Left ventricle myocardium inferior (tissue), 1 donor: ENCODE results near the gene MS4A4E. TPM values are rescaled to one million over a fixed set of nuclear protein-coding genes. Genes with fewer than 3 reads are reported as not detected.
A peak's percentile ranks its signal among the peaks of the same experiment; 100 is the strongest.

Experiments
- DNase-seq: peaks from one replicate; pipeline ENCODE4 v3.0.0-alpha.2; 2020
- H3K27ac ChIP-seq: fragments of 200-600 bp; replicated peaks from 2 replicates; pipeline ENCODE4 v1.8.0; 2021
- H3K27me3 ChIP-seq: fragments of 200-600 bp; 2 replicates; pipeline ENCODE4 v1.8.0; 2021; ENCODE audit warnings: low read depth
- H3K36me3 ChIP-seq: fragments of 200-600 bp; 2 replicates; pipeline ENCODE4 v1.8.0; 2021
- H3K4me1 ChIP-seq: fragments of 200-600 bp; 2 replicates; pipeline ENCODE4 v1.8.0; 2021
- H3K4me3 ChIP-seq: fragments of 200-600 bp; 2 replicates; pipeline ENCODE4 v1.8.0; 2021; ENCODE audit warnings: mild to moderate bottlenecking, moderate library complexity
- H3K9me3 ChIP-seq: fragments of 200-600 bp; replicated peaks from 2 replicates; pipeline ENCODE4 v1.8.0; 2021
- CTCF ChIP-seq: fragments of 200-600 bp; IDR thresholded peaks from 2 replicates; pipeline ENCODE4 v1.8.0; 2021; ENCODE audit warnings: antibody characterized with exemption, mild to moderate bottlenecking, borderline replicate concordance
- intact Hi-C: fragments of 100-400 bp; cut with micrococcal nuclease; formaldehyde crosslinking; loops from one replicate; pipeline ENCODE4 v1.11.0; 2022
- total RNA-seq: library from RNA; stranded (reverse); fragmentation: NEBNext Ultra II Directional; extraction: Animal tissue kit (Norgen Biotek cat#: 25700); gene quantifications from one replicate; pipeline ENCODE4 v1.2.1, GENCODE V29; 2021
- donor health status: DM: no; HTN: yes; CAD: no; lungs with severe emphysema.

Gene MS4A4E
- total RNA-seq, 1 donor from 2014 or later = 0.93 TPM

DNA sequence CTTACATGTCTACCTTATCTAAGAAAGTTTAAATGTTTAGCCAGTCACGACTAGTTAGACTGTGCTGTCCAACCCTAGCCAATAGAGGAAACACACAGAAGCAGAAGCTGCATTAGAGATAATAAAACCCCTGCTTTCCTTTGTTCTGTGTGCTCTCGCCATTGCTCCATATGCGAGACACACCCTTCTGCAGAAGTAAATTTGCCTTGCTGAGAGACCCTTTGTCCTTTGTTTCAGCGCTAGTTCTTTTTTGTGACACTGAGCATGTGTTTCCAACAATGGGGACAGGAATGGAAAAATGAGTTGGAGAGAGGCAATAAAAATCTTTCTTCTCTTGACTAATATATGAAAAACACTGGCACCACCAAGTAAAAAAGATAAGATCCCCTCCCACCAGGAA, 18.1 kb upstream of the MS4A4E start:
- no peak for TF ChIP-seq CTCF
- H3K27me3 ChIP-seq = peaks cover under 1% of the 10 kb centered on the region
- no peak for DNase-seq
- no peaks in the 10 kb centered on the region for H3K4me1 ChIP-seq
- no peak overlapping the region for H3K27ac ChIP-seq
- intact Hi-C loops = no loop called here
- H3K9me3 ChIP-seq = peaks cover 5% of the 10 kb centered on the region
- H3K36me3 ChIP-seq = no peaks in the 10 kb centered on the region
- no peak overlapping the region for H3K4me3 ChIP-seq

GRCh38 chr11:60257956-60258722, 15.2 kb upstream of the MS4A4E start:
- Histone ChIP-seq H3K27me3 (peaks cover 10% of the 10 kb centered on the region), H3K36me3 (no peaks in the 10 kb centered on the region)
- intact Hi-C loops = no loop called here

GRCh38 chr11:60252213-60253108, 9.5 kb upstream of the MS4A4E start:
- H3K36me3 ChIP-seq = no peaks in the 10 kb centered on the region
- DNase-seq = no peak
- no peaks in the 10 kb centered on the region for H3K4me1 ChIP-seq
- intact Hi-C loops = no loop called here
- peak overlapping the region; percentile 27 for H3K27ac ChIP-seq
- TF ChIP-seq CTCF = no peak
- peaks cover 24% of the 10 kb centered on the region for H3K27me3 ChIP-seq
- no peak overlapping the region for H3K4me3 ChIP-seq
- peaks cover 12% of the 10 kb centered on the region for H3K9me3 ChIP-seq

More at GRCh38 chr11:60257956-60258722, 15.2 kb upstream of the MS4A4E start:
- Histone ChIP-seq H3K9me3 (peaks cover 18% of the 10 kb centered on the region), H3K4me1 (no peaks in the 10 kb centered on the region), H3K27ac (no peak overlapping the region), H3K4me3 (no peak overlapping the region)
- no peak for DNase-seq
- TF ChIP-seq CTCF = no peak

- Histone ChIP-seq H3K9me3 (peaks cover 12% of the 10 kb centered on the region), H3K36me3 (no peaks in the 10 kb centered on the region), H3K27ac (peak overlapping the region; percentile 27), H3K27me3 (peaks cover 24% of the 10 kb centered on the region), H3K4me1 (no peaks in the 10 kb centered on the region), H3K4me3 (no peak overlapping the region)
- DNase-seq = no peak
- intact Hi-C loops = no loop called here
- peak; percentile 57 for TF ChIP-seq CTCF
Observed at GRCh38 chr11:60251485-60252212, 8.7 kb upstream of the MS4A4E start.

- no peak for TF ChIP-seq CTCF
- Histone ChIP-seq H3K4me1 (no peaks in the 10 kb centered on the region), H3K9me3 (no peaks in the 10 kb centered on the region), H3K27ac (peak overlapping the region; percentile 38), H3K27me3 (peaks cover 23% of the 10 kb centered on the region), H3K36me3 (no peaks in the 10 kb centered on the region), H3K4me3 (peak overlapping the region; percentile 27)
- intact Hi-C loops = no loop called here
- DNase-seq = no peak
Observed at GRCh38 chr11:60241786-60242185, 1.2 kb downstream of the MS4A4E start.
